Fibroblast of skin of right quadriceps (primary cell): ENCODE results near the gene CELF2.

ENCODE experiments used
- DNase-seq: peaks from one replicate; pipeline ENCODE4 v3.0.0-alpha.2; 2013

The CELF2 gene

GRCh38 chr10:11231285-11231684, 213.6 kb downstream of the CELF2 start:
- no peak for DNase-seq

GRCh38 chr10:11232222-11232961, 214.7 kb downstream of the CELF2 start:
- DNase-seq, result no peak

GRCh38 chr10:11234857-11235531, 217.3 kb downstream of the CELF2 start:
- DNase-seq, result no peak

- DNase-seq, result no peak
Observed at GRCh38 chr10:11235771-11236170, 218.1 kb downstream of the CELF2 start.

GRCh38 chr10:11236234-11236633, 218.6 kb downstream of the CELF2 start:
- no peak for DNase-seq

- DNase-seq, result no peak
Observed at GRCh38 chr10:11237571-11237970, 219.9 kb downstream of the CELF2 start.

GRCh38 chr10:11238893-11239292, 221.2 kb downstream of the CELF2 start:
- DNase-seq, result peak; percentile 6

- no peak for DNase-seq
Observed at GRCh38 chr10:11240641-11241040, 223.0 kb downstream of the CELF2 start.

GRCh38 chr10:11242443-11243387, 225.0 kb downstream of the CELF2 start:
- peak; percentile 29 for DNase-seq

GRCh38 chr10:11243425-11244222, 226.0 kb downstream of the CELF2 start:
- DNase-seq, result peak; percentile 66

GRCh38 chr10:11245095-11245479, 227.4 kb downstream of the CELF2 start:
- DNase-seq, result no peak

GRCh38 chr10:11245510-11245909, 227.8 kb downstream of the CELF2 start:
- DNase-seq, result no peak

- DNase-seq, result no peak
Observed at GRCh38 chr10:11245981-11246590, 228.4 kb downstream of the CELF2 start.

- DNase-seq, result no peak
Observed at GRCh38 chr10:11246752-11247467, 229.2 kb downstream of the CELF2 start.

- DNase-seq, result no peak
Observed at GRCh38 chr10:11249152-11249807, 231.6 kb downstream of the CELF2 start.

- DNase-seq, result no peak
Observed at GRCh38 chr10:11249808-11250195, 232.1 kb downstream of the CELF2 start.

GRCh38 chr10:11250304-11250703, 232.6 kb downstream of the CELF2 start:
- DNase-seq, result no peak

- DNase-seq, result no peak
Observed at GRCh38 chr10:11252887-11253286, 235.2 kb downstream of the CELF2 start.

GRCh38 chr10:11253385-11254002, 235.8 kb downstream of the CELF2 start:
- DNase-seq, result no peak

GRCh38 chr10:11255156-11255555, 237.5 kb downstream of the CELF2 start:
- no peak for DNase-seq
